Suppressor macrophage treated with lipopolysaccharide for 1 hour (primary cell): ENCODE measurements around the gene MYO18A.
"Not testable (repeated sequence)": the region's sequence is repeated elsewhere in the genome, so short reads cannot be mapped to it uniquely, and the experiment has no call there.

Experiments
- DNase-seq, 3 donors: peaks; one replicate each; pipeline ENCODE4 v3.0.0-alpha.2; 2020 to 2022

Gene MYO18A

GRCh38 chr17:29193146-29193545 is 12.9 kb upstream of the MYO18A start:
- DNase-seq, result no peak

GRCh38 chr17:29190592-29191207 is 10.5 kb upstream of the MYO18A start:
- peak; percentile 41 to 56 (median 48) for DNase-seq

DNA sequence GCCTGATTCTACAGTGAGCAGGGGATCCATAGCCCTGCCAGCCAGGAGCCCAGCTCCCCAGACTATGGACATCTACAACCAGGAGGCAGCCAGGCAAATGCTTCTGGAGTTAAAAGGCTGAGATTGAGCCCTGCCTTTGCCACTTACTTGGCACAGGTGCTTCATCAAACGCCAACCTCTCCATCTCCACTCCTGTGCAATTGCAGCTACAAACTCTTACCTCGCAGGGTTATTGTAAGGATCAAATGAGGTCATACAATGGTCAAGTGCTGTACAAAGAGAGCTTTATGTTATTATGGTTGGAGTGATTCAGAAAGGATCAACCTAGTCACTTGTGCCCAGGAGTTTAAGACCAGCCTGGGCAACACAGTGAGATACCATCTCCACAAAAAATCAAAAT is 9.8 kb upstream of the MYO18A start:
- no peak for DNase-seq

DNA sequence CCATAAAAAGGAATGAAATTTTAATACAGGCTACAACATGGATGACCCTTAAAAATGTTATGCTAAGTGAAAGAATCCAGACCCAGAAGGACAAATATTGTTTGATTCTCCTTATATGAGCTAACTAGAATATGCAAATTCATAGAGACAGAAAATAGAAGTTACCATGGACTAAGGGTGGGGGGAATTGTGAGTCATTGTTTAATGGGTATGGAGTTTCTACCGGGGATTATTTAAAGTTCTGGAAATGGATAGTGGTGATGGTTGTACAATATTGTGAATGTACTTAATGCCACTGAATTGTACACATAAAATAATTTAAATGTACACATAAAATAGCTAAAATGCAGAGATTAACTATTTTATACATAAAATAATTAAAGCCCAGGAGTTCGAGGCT is 9.2 kb upstream of the MYO18A start:
- DNase-seq, result peak in 2 of 3 donors; percentile 50 to 55

DNA sequence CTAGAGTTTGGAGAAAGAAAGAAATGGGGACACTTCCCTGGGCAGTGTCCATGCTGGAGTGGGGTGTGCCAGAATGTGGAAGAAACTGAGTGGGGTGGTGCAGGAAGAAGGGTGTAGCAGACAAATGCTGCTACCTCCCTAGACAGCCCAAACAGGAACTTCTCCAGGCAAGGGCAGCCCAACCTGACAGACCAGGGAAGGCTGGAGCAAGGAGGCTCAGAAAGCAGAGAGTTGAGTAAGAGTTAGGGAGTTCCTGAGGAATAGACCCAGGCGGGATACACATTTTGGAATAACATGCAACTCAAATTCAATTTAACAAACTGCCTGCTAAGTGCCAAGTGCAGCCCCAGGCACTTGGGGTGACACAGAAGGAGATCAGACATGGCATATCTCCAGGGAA is 1.0 kb upstream of the MYO18A start:
- no peak for DNase-seq

- no peak for DNase-seq
Observed at GRCh38 chr17:29180788-29181160, 576 bp upstream of the MYO18A start.

DNA sequence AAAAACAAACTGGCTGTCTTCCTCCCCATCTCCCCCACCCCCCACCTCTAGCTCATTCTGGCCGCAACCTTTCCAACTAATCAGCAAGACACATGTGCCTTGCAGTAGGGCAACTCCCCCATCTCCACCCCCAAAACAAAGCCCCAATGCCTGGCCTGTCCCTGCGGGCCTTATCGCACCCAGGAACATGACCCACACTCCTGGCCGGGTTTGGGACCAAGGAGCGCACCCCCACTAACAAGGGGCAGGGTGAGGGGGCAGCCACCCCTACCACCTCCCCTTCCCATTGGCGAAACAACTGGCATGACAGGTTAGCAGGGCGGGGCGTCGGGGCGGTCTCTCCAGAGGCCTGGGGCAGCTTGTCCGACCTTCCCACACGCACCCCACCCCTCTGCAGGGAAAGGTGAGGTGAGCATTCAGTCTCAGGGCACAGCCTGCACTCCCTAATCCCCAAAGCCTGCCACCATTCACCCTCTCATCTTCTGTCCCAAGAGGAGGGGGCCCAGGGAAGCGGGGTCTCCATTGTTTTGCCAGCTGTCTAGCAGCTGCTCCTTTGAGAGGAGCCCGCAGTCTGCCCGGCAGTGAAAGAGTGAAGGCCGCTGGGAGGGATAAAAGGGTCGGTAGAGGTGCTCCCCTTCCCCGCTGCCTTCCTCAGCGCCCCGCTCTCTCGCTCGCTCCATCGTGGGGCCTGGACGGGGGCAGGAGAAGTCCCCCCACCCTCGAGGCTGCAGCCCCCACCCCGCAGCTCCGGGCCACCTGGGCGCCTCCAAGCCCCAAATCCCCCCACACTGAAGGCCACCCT is 765 bp downstream of the MYO18A start:
- DNase-seq, result no peak

DNA sequence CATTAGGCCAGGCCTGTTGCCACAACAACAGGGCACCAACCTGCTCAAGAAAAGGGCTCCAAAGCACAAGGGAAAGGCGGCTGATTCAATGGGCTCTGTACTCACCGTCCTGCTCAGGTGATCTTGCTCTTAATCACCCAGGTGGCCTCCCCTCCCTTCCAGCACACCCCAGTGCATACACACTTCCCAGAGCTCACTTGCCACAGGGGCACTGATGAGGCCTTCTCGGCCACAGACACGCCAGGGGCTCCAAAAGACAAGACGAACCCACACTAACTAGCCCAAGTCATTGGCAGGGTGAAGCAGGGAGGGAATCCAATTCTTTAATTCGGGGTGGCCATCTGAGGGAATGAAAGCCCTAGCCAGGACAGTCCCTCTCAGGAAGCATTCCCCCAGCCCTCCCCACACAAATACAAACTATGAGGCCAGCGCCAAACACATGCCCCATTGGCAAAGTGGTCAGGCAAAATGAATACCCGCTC is 1.4 kb downstream of the MYO18A start:
- no peak for DNase-seq

DNA sequence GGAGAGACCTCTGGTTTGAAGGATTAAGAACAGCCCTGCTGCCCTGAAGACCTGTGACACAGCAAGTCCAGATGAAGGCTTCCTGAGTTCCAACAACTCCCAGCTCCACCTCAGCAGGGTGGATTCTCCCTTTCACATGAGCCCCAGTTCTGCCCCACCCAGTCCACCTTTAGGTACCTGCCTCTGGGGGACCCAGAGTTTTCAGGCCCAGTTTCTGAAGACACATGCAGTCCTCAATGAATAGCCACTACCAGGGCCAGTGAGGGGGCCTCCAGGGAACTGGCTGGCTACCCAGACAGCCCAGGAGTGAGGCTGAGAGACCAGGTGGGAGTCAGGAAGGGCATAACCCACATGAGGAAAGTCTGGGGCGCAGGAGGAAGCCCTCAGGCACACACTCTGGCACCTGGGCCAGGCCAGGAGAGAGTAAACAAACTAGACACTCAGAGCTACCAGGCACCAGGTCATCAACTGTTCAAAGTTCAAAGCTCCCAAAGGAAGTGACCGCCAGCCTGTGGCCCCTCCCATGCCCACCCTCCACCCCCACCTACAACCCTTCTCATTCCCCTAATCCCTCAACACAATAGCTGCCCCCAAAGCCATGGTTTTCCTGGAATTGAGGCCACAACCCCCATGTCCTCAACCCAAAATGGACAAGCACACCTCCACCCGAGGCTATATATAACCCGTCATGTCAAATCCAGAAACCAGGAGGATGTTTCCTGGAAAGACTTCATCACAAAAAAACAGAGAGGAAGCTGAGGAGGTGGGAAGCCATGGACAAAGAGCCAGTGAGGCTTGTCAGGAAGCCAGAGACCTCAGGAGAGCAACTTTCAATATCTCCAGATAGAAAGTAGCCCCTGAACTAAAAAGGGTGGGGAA is 2.1 kb downstream of the MYO18A start:
- no peak for DNase-seq

DNA sequence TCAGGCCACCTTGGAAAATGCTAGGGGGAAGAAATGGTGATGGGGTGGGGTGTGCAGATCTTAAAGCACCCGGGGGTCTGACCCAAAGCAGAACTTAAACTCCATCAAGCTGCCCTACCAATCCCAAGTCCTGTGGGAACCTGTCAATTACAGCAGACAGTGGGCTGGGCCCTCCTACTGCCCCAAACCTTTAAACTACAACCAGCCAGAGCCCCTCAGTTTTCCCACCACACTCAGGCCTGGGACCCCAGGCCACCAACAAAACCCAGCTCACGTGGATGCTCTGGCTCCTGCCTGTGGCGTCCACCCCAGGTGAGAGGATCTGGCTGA is 2.7 kb downstream of the MYO18A start:
- no peak for DNase-seq

DNA sequence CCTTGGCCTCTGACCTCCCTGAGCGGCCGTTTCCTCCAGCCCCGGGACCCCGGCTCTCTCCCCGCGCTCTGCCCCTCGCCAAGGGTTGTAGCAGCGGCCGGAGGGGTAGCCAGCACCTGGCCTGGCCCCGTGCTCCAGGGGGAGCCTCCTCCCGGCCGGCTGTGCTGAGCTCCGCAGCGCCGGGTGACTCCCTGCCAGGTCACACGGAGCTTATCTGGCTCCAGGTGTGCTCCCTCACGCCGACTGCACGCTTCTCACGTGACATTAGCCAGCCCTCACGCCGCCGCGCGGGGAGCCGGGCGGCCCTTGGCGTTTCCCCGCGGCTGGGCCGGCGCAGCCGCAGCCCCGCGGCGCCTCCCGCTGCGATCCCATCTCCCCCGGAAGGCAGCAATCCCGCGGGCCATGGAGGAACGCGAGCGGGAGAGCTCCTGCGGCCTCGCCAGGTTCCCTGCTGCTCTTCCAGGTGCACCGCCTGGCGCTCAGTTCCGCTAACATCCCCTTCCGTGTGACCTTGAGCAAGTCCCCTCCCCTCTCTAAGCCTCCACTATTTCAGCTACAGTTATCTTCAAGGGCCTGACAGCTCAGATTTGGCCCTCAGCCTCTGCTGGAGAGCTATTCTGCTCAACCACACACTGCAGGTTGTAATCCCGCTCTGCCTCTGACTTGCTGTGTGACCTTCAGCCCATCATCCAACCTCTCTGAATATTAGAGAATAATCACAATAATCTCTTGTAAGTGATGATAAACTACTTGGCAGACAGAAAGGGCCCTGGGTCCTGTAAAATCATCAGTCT is 3.4 kb downstream of the MYO18A start:
- DNase-seq, result peak in 1 of 3 donors; percentile 47

GRCh38 chr17:29175349-29175748 is 4.8 kb downstream of the MYO18A start:
- no peak for DNase-seq

DNA sequence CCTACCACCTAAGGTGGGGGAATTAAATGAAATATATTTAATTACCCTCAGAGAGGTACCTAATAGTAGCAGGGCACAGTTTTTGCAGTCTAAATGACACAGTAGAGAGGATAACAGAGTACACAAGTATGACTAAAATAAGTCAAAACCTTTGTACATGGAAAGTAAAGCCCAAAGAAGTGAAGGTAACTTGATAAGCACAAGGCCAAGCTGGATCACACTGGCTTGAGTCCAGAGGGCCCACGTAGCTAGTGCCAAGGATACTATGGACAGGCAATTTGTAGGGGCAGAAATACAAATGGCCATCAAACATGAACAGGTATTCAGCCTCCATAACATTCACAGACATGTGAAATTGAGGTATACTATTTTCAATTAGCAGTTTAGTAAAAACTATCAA is 7.6 kb downstream of the MYO18A start:
- DNase-seq, result no peak

GRCh38 chr17:29170682-29171081 is 9.5 kb downstream of the MYO18A start:
- no peak for DNase-seq

GRCh38 chr17:29169806-29170591 is 10.2 kb downstream of the MYO18A start:
- no peak for DNase-seq

GRCh38 chr17:29168759-29169126 is 11.5 kb downstream of the MYO18A start:
- not testable (repeated sequence) for DNase-seq

- peak in 1 of 3 donors; percentile 13 for DNase-seq
Observed at GRCh38 chr17:29168079-29168758, 12.0 kb downstream of the MYO18A start.

- DNase-seq, result no peak
Observed at GRCh38 chr17:29167393-29168078, 12.7 kb downstream of the MYO18A start.

- no peak for DNase-seq
Observed at GRCh38 chr17:29166507-29166887, 13.7 kb downstream of the MYO18A start.

DNA sequence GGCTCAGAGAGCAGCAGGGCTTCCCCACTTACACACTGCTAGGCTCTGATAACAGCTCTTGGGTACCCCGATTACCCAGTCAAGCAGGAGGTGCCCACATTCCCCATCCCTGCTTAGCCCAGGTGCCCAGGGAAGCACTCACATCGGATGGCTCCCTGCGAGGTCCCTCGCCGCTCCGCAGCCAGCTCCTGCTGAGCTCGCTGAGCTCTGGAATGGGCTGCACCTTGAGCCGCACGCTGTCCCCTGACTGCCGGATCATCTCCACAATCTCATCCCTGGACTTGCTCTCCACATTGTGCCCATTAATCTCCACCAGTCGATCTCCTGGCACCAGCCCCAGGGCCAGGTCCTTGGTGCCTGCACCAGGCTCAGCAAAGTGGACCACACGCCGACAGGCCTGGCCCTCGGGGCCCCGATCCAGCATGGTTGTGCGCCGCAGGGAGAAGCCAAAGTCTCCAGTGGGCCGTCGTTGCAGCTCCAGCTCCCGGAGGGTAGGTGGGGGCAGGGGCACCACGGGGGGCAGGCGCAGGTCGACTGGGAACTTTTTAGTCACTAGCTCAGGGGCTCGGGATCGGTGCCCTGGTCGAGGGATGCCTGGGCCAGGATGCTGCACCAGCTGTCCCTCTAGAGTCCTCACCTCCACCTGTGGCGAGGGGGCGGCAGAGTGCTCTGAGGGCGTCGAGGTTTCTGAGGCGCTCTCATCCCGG is 14.2 kb downstream of the MYO18A start:
- DNase-seq, result no peak
